ENCODE data around the gene TLCD1. TPM values are rescaled to one million over a fixed set of nuclear protein-coding genes. Genes with fewer than 3 reads are reported as not detected.

The TLCD1 gene
- total RNA-seq, 2 donors from 2014 or later, result 2.0 to 3.1 TPM

GRCh38 chr17:28744104-28744971 is 18.3 kb upstream of the TLCD1 start:
- intact Hi-C loops (cut with DNase I), result no loop called here
- 1 to 2% methylated on average over 15 to 49 of the region's 61 CpGs for WGBS, 2 donors
- Histone ChIP-seq H3K4me1 (peaks cover 55% of the 10 kb centered on the region), H3K36me3 (replicated peaks in 1 of 2; ENCODE audit: insufficient read depth in 1 of 2, low read depth in 2 of 2) (peaks cover 0 to 7% of the 10 kb centered on the region in 2 donors), H3K9me3 (no peaks in the 10 kb centered on the region), H3K27me3 (no peaks in the 10 kb centered on the region), H3K4me3 (peak overlapping the region; percentile 67 to 91), H3K27ac (peak overlapping the region; percentile 93 to 98 (median 94))
- peak in 2 of 3 donors; percentile 64 to 72 for TF ChIP-seq POLR2A (IDR thresholded peaks at IDR 0.05)
- TF ChIP-seq CTCF (IDR thresholded peaks at IDR 0.05), result peak in 2 of 7 experiments; percentile 1 to 3
- peak; percentile 39 to 69 (median 64) for DNase-seq
- peak; percentile 8 for ATAC-seq

- 1% methylated on average over 65 of the region's 70 CpGs; no CpG with 5 or more reads in 1 of the 2 donors for WGBS, 2 donors
- ATAC-seq (peak; percentile 78), DNase-seq (peak; percentile 77 to 86 (median 81))
- H3K27ac ChIP-seq, result peak within 1 kb of the TSS; percentile 93 to 98 (median 94)
- H3K4me1 ChIP-seq, result peaks cover 46% of the 10 kb centered on the region
- peaks cover 0 to 5% of the 10 kb centered on the region in 2 donors for H3K36me3 ChIP-seq (replicated peaks in 1 of 2; ENCODE audit: insufficient read depth in 1 of 2, low read depth in 2 of 2)
- TF ChIP-seq CTCF (IDR thresholded peaks at IDR 0.05) (peak in 4 of 7 experiments; percentile 8 to 75 (median 44)), POLR2A (IDR thresholded peaks at IDR 0.05) (peak; percentile 22 to 81 (median 27))
- H3K9me3 ChIP-seq, result no peaks in the 10 kb centered on the region
- intact Hi-C loops (cut with DNase I), result no loop called here
- H3K27me3 ChIP-seq, result no peaks in the 10 kb centered on the region
- H3K4me3 ChIP-seq, result peak within 1 kb of the TSS; percentile 67 to 91
These were observed 17.4 kb upstream of the TLCD1 start, which contains the start of gene TRAF4 for GRCh38 chr17:28743243-28744103. Gene TRAF4, plus strand, starts transcription at chr17:28744011. Its CDS starts 102 bp downstream, at chr17:28744113.

GRCh38 chr17:28741358-28742349 is 15.6 kb upstream of the TLCD1 start:
- intact Hi-C loops (cut with DNase I), result no loop called here
- H3K9me3 ChIP-seq, result no peaks in the 10 kb centered on the region
- 62 to 82% methylated on average over 16 to 17 of the region's 19 CpGs for WGBS, 2 donors
- H3K36me3 ChIP-seq (replicated peaks in 1 of 2; ENCODE audit: insufficient read depth in 1 of 2, low read depth in 2 of 2), result no peaks in the 10 kb centered on the region
- H3K4me1 ChIP-seq, result peaks cover 28% of the 10 kb centered on the region
- no peaks in the 10 kb centered on the region for H3K27me3 ChIP-seq
- DNase-seq, result no peak
- TF ChIP-seq CTCF (IDR thresholded peaks at IDR 0.05) (no peak), POLR2A (IDR thresholded peaks at IDR 0.05) (no peak)
- H3K27ac ChIP-seq, result no peak overlapping the region
- H3K4me3 ChIP-seq, result no peak overlapping the region
- no peak for ATAC-seq

All from body of pancreas (tissue), 4 donors.